Type B pancreatic cell (in vitro differentiated cells): Measurements from ENCODE around the gene LGALS9. TPM values are rescaled to one million over a fixed set of nuclear protein-coding genes. Genes with fewer than 3 reads are reported as not detected.

Experiments used
- DNase-seq: peaks from one replicate; pipeline ENCODE4 v3.0.0; 2021; ENCODE audit warnings: mixed read lengths; ENCODE audit not compliant: unreplicated experiment; ENCODE audit errors: extremely low spot score
- H3K27ac Mint-ChIP-seq: 2 replicates; pipeline ENCODE4 v1.8.0; 2021; ENCODE audit warnings: mild to moderate bottlenecking, mixed read lengths
- H3K27me3 Mint-ChIP-seq: 2 replicates; pipeline ENCODE4 v1.8.0; 2021; ENCODE audit warnings: mixed read lengths
- H3K36me3 Mint-ChIP-seq: 2 replicates; pipeline ENCODE4 v1.8.0; 2021; ENCODE audit warnings: mixed read lengths
- H3K4me1 Mint-ChIP-seq: one replicate; pipeline ENCODE4 v1.8.0; 2021; ENCODE audit warnings: mixed read lengths; ENCODE audit not compliant: unreplicated experiment
- H3K4me3 Mint-ChIP-seq: 2 replicates; pipeline ENCODE4 v1.8.0; 2021; ENCODE audit warnings: mild to moderate bottlenecking, mixed read lengths
- H3K9me3 Mint-ChIP-seq: 2 replicates; pipeline ENCODE4 v1.8.0; 2021; ENCODE audit warnings: mixed read lengths
- total RNA-seq: library from RNA; stranded (reverse); gene quantifications from 2 replicates; pipeline ENCODE4 v1.2.1, GENCODE V29; 2021; ENCODE audit warnings: low replicate concordance
- TF ChIP-seq, protein P1 (sequence below): fragments of 200-600 bp; sonication (generic); conservative IDR thresholded peaks from 2 replicates; pipeline ENCODE4 v1.5.0; 2021; ENCODE audit warnings: antibody characterized with exemption, mild to moderate bottlenecking

Gene LGALS9
- total RNA-seq, 1 donor from 2014 or later = 25.3 TPM

DNA sequence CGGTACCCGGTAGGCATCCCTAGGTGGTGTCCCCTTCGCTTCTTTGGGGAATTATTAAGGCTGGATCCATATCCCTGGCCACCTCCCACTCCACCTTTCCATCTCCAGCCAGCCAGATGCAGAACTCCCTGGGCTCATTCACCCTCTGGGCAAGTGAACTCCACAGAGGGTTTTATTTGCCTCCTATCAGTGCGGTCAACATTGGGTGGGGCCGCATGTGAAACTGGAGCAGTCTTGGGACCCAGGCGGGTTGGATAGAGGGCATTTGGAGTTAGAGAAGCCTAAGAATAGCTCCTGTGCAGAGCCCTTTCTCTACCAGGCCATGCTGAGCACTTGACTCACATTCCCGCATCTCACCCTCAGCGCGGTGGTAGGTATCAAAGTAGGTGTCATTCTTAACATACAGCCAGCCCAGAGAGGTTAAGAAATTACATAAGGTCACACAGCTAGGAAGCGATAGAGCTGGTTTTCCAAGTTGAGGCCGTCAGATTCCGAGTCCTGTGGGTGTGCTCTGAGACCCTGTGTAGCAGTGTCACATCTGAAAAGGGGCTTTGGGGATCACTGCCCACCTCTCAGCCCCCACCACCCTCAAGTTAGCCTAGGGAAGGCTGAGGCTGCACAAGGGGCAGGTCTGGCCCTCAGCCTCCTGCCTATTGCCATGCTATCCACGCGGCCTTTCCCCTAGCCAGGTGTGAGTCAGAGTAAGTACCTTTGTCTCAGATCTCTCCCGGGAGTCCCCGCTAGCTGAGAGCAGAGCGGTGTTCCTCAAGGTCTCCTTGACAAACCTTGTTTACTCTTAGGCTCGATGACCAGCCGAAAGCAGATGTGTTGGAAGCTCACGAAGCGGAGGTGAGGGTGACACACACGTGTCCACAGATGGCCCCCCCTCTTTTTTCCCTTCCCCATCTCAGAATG, 26.9 kb upstream of the LGALS9 start:
- H3K36me3 Mint-ChIP-seq = peaks cover 12% of the 10 kb centered on the region
- no peak for DNase-seq

DNA sequence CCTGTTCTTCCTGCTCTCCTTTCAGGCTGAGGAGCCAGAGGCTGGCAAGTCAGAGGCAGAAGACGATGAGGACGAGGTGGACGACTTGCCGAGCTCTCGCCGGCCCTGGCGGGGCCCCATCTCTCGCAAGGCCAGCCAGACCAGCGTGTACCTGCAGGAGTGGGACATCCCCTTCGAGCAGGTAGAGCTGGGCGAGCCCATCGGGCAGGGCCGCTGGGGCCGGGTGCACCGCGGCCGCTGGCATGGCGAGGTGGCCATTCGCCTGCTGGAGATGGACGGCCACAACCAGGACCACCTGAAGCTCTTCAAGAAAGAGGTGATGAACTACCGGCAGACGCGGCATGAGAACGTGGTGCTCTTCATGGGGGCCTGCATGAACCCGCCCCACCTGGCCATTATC, 25.6 kb upstream of the LGALS9 start:
- Mint-ChIP-seq H3K36me3 (peaks cover 12% of the 10 kb centered on the region), H3K9me3 (no peaks in the 10 kb centered on the region), H3K27me3 (no peaks in the 10 kb centered on the region), H3K27ac (no peak overlapping the region), H3K4me3 (no peak overlapping the region), H3K4me1 (peaks cover 7% of the 10 kb centered on the region)
- DNase-seq = no peak
- TF ChIP-seq, protein P1, sequence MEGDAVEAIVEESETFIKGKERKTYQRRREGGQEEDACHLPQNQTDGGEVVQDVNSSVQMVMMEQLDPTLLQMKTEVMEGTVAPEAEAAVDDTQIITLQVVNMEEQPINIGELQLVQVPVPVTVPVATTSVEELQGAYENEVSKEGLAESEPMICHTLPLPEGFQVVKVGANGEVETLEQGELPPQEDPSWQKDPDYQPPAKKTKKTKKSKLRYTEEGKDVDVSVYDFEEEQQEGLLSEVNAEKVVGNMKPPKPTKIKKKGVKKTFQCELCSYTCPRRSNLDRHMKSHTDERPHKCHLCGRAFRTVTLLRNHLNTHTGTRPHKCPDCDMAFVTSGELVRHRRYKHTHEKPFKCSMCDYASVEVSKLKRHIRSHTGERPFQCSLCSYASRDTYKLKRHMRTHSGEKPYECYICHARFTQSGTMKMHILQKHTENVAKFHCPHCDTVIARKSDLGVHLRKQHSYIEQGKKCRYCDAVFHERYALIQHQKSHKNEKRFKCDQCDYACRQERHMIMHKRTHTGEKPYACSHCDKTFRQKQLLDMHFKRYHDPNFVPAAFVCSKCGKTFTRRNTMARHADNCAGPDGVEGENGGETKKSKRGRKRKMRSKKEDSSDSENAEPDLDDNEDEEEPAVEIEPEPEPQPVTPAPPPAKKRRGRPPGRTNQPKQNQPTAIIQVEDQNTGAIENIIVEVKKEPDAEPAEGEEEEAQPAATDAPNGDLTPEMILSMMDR = no peak

More for the DNA sequence above, 26.9 kb upstream of the LGALS9 start:
- Mint-ChIP-seq H3K27ac (no peak overlapping the region), H3K9me3 (no peaks in the 10 kb centered on the region), H3K27me3 (no peaks in the 10 kb centered on the region), H3K4me1 (peaks cover 7% of the 10 kb centered on the region), H3K4me3 (no peak overlapping the region)
- TF ChIP-seq, protein P1 = no peak

DNA sequence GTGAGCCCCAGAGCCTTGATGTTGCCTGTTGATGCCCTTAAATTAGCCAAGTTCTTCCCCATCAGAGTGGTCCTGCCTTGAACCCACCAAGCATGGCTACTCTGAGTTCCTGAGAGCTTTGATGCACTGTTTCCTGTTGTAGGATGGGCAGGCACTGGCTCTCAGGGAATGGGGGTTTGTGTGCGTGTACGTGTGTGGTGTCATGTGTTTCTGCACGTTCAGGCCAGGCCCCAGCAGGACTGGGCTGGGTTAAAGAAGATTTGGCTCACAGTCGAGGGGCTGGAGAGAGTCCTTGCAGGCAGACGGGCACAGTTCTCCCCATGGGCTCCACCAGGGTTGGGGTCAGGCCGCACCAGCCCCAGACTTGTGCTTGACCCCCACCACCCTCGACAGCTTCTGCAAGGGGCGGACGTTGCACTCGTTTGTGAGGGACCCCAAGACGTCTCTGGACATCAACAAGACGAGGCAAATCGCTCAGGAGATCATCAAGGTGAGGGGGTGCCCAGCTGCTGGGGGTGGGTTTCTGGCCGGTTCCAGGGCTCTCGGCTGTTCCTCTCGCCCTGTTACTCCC, 23.4 kb upstream of the LGALS9 start:
- Mint-ChIP-seq H3K36me3 (peaks cover 11% of the 10 kb centered on the region), H3K9me3 (no peaks in the 10 kb centered on the region), H3K4me3 (no peak overlapping the region), H3K4me1 (no peaks in the 10 kb centered on the region), H3K27me3 (no peaks in the 10 kb centered on the region), H3K27ac (no peak overlapping the region)
- no peak for DNase-seq
- TF ChIP-seq, protein P1 = no peak

DNA sequence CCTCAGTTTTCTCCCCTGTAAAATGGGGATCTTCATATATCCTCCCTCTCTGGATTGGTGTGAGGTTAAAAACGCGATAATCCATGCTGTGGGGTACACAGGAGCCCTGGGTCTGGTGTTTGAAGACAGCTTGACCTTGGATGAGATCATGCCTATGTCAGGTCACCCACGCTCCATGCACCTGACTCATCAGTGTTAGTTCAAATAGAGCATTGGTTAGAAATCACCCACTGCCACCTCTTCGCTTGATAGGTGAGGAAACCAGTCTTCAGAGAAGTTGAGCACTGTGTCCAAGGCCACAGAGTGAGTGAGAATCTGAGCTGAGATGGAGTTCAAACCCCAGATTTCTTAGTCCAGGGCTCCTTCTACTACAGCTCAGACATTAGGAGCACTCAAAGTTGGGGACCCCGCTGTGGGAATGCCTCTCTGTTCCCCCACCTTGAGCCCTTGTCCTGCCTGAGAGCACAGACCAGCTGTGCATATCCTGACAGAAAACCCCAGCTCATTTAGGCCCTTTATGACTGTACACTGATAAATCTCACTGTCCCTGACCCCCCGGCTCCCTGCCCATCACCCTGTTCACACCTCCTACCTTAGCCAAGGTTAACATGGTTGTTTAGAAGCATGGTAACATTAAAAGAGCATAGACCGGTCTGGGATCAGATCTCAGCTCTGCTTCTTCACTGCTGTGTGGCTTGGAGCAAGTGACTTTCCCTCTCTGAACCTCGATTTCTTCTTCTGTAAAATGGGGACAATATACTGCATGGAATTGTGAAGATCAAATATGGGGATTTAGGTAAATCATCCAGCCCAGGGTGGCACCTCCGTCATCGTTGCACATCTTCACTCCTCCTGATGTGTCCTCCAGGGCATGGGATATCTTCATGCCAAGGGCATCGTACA, 22.4 kb upstream of the LGALS9 start:
- Mint-ChIP-seq H3K4me1 (no peaks in the 10 kb centered on the region), H3K27ac (no peak overlapping the region), H3K4me3 (no peak overlapping the region), H3K27me3 (no peaks in the 10 kb centered on the region), H3K9me3 (no peaks in the 10 kb centered on the region), H3K36me3 (peaks cover 11% of the 10 kb centered on the region)
- DNase-seq = no peak
- TF ChIP-seq, protein P1 = no peak

DNA sequence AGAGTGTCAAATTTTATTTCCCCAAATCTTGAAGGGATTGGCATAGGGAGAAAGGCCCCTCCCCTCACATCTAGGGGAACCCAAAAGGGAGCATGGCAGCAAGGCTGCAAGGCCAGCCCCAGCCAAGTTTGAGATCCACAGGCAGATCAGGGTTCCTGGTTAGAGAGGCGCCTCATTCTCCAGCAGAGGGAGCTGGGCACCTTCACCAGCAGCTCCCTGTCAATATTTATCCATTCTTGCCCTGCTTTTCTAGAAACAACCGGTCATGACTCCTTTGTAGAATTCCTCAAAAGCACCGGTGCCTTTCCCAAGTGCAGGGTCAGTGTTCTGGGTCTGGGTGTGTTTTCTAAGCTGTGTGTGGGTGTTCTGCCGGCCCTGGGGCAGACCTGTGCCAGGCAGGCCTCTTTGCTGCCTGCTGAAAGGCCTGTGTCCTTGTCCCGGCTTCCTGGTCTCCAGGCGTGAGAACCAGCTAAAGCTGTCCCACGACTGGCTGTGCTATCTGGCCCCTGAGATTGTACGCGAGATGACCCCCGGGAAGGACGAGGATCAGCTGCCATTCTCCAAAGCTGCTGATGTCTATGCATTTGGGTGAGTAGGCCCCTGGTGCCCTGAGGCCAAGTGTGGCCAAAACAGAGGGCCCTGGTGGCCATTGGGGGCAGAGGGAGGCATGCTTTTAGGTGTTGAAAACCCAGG, 21.2 kb upstream of the LGALS9 start:
- Mint-ChIP-seq H3K9me3 (no peaks in the 10 kb centered on the region), H3K27ac (no peak overlapping the region), H3K4me1 (no peaks in the 10 kb centered on the region), H3K36me3 (peaks cover 11% of the 10 kb centered on the region), H3K27me3 (no peaks in the 10 kb centered on the region), H3K4me3 (no peak overlapping the region)
- no peak for DNase-seq
- TF ChIP-seq, protein P1 = peak; percentile 68
